ENCODE data around the gene ME1.

ME1 gene

DNA sequence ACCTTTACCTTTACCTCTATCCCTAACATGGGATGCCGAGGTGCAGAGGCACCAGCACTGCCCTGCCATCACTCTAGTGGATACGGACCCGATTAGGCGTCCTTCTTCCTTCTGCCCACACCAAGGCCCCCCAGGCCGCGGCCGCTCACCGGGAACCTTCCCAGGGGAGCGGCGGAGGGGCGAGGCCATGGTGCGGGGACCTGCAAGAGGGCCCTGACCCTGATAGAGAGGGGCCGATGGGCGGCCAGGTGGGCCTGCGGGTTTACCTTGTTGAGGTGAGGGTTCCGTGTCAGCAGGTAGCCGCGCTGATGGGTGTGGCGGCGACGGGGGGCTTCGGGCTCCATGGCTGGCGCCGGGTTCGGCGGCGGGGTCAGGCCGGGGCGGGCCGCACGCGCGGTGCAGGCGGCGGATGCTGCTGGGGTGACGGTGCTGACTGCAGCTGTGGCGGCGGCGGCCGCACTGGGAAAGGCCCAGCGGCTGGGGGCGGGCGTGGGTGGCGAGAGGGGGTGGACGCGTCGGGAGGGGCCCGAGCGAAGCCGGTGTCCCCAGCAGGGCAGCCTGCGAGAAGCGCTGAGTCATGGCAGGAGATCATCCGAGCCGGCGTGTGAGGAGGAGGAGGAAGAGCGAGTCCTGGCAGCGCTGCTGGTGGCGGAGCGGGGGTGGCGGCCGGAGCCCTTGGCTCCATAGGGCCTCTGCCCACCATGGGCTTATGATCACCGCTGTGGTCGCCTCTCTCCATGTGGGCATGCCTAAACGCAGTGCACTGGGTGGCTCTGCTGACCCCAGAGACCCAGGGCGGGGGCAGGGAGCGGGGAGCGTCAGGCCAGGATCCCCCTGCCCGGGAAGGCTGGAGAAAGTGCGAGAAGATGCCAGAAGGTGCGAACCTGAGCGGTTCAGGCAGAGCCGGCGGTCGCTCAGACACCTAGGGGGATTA is at the start of gene ME1:
Gene ME1, minus strand, starts transcription at position 441 of the 934 bp plus-strand sequence. Its CDS starts 97 bp downstream, at position 344.
- DNase-seq = peak; percentile 84 to 90
- TF ChIP-seq POLR2A (IDR thresholded peaks at IDR 0.05; ENCODE audit: low read length) (no peak), GATA1 (IDR thresholded peaks at IDR 0.05; ENCODE audit: low read depth, low read length) (no peak)

DNA sequence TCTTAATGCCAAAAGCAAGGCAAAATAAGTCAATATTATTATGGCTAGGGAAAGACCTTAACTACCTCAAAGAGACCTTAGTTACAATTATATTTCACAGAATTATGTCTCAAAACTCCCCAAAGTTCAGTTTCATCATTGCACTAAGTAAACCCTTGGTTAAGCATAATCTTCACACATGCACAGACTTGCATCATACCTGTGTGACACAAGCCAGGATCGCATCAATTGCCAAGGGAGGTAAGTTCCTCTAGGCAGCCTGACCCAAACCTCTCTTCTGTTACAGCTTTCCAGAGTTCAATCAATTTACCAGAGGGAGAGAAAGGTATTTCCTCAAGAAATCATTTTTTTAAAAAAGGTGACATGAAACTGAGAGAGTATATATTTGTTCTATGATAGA is 49.6 kb upstream of the ME1 start:
- TF ChIP-seq GATA1 (IDR thresholded peaks at IDR 0.05; ENCODE audit: low read depth, low read length) = no peak
- TF ChIP-seq POLR2A (IDR thresholded peaks at IDR 0.05; ENCODE audit: low read length) = no peak
- DNase-seq = no peak

DNA sequence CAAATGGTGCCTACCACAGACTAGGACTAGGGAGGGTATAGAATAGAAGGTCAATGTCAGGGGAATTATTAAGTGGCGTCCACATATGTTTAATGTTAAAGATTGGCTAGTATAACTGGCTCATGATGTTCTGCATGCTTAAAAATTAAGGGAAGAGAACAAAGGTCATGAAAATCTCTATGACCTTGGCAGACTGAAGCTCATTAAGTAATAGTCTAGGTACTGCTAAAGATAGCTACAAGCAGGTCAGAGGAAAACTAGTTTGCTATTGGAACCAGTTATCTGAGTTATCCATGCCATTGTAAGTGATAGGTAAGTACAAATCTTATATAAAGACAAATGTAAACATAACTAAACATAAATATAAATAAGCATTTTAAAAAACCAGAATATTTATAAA is 48.5 kb upstream of the ME1 start:
- DNase-seq = no peak
- TF ChIP-seq POLR2A (IDR thresholded peaks at IDR 0.05; ENCODE audit: low read length) (no peak), GATA1 (IDR thresholded peaks at IDR 0.05; ENCODE audit: low read depth, low read length) (no peak)

DNA sequence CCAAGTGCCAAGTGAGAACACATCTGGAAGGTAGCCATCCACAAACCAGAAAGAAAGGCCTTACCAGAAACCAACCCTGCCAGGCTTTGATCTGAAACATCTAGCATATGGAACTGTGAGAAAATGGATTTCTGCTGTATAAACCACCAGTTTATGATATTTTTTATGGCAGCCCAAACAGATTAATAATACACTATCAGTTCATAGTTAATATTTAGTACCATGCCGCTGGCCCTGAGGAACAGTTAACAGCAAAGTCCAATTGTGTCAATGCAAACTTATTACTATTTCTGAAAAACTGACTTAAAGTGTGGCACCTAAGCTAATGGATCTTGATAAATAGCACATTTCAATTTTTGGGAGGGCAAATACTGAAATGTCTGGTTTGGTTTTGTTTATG is 46.1 kb upstream of the ME1 start:
- no peak for DNase-seq
- TF ChIP-seq POLR2A (IDR thresholded peaks at IDR 0.05; ENCODE audit: low read length) (no peak), GATA1 (IDR thresholded peaks at IDR 0.05; ENCODE audit: low read depth, low read length) (no peak)

DNA sequence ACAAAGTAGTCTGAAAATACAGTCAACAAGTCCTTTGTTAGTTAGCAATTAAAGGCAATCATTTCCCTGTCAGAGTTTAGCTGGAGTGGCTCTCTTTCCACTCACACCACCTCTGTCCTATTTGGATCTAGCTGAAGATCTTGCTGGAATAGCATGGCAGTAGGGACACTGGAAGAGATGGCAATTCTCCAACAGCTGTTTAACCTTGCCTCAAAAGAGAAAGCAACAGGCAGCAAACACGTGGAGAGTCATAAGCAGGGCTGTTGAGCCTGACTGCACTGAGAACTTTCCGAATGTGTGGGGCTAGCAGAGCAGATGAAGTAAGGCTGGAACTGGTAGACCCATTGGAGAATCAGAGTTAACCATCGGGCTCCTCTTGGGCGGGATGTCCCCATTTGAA is 43.5 kb upstream of the ME1 start:
- TF ChIP-seq POLR2A (IDR thresholded peaks at IDR 0.05; ENCODE audit: low read length) (no peak), GATA1 (IDR thresholded peaks at IDR 0.05; ENCODE audit: low read depth, low read length) (no peak)
- DNase-seq = no peak

DNA sequence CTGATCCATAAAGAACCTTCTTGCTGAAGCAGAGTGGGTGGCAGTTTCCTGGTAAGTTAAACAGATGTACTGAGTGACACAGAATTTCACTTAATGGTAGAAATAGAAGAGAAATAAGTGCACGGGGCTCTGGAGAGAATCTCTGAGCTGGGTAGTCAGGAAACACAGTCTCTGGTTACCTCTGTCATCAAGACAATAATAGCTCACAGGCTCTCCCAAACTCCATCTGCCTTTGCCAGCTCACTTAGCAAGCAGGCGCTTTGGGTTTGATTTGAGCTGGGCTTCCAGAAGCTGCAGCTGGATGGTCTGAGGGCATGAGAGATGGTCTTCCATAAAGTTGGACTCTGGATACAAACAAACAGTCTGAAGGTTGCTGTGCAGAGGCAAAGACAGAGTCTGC is 41.9 kb upstream of the ME1 start:
- no peak for DNase-seq
- no peak for TF ChIP-seq GATA1 (IDR thresholded peaks at IDR 0.05; ENCODE audit: low read depth, low read length)
- no peak for TF ChIP-seq POLR2A (IDR thresholded peaks at IDR 0.05; ENCODE audit: low read length)

DNA sequence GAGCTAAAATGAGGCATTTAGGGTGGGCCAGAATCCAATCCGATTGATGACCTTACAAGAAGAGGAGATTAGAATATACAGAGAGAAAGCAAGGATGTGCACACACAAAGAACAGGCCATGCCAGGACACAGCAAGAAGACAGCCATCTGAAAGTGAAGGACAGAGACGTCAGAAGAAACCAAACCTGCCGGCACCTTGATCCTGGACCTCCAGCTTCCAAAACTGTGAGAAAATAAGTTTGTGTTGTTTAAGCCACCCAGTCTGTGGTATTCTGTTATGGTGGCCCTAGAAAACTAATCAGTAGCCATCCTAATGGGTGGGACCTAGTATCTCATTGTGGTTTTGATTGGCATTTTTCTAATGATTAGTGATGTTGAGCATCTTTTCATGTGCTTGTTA is 39.7 kb upstream of the ME1 start:
- no peak for DNase-seq
- no peak for TF ChIP-seq POLR2A (IDR thresholded peaks at IDR 0.05; ENCODE audit: low read length)
- TF ChIP-seq GATA1 (IDR thresholded peaks at IDR 0.05; ENCODE audit: low read depth, low read length) = no peak

DNA sequence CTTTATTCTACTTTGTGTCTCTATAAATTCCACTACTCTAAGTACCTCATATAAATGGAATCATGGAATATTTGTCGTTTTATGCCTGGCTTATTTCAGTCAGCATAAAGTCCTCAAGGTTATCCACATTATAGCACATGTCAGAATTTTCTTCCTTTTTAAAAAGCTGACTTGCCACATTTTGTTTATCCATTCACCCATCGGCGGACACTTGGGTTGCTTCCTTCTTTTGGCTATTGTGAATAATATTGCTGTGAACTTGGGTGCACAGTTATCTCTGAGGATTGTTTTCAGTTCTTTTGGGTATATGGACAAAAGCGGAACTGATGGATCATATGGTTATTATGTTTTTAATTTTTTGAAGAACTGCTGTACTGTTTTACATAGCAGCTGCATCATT is 39.1 kb upstream of the ME1 start:
- no peak for TF ChIP-seq GATA1 (IDR thresholded peaks at IDR 0.05; ENCODE audit: low read depth, low read length)
- no peak for TF ChIP-seq POLR2A (IDR thresholded peaks at IDR 0.05; ENCODE audit: low read length)
- DNase-seq = no peak

DNA sequence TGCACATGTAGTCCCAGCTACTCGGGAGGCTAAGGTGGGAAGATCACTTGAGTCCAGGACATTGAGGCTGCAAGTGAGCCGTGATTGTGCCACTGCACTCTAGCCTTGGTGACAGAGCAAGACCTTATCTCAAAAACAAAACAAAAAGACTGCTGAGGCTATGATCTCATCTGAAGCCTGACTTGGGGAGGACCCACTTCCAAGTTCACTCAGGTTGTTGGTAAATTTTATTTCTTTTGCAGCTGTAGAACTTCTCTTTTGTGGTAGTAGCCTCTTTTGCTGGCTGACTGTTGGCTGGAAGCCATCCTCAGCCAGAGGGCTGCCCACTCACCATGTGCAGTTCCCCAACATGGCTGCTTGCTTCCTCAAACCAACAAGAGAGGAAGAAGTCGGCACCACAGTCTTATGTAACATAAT is 36.8 kb upstream of the ME1 start:
- no peak for DNase-seq
- TF ChIP-seq POLR2A (IDR thresholded peaks at IDR 0.05; ENCODE audit: low read length) (no peak), GATA1 (IDR thresholded peaks at IDR 0.05; ENCODE audit: low read depth, low read length) (no peak)

DNA sequence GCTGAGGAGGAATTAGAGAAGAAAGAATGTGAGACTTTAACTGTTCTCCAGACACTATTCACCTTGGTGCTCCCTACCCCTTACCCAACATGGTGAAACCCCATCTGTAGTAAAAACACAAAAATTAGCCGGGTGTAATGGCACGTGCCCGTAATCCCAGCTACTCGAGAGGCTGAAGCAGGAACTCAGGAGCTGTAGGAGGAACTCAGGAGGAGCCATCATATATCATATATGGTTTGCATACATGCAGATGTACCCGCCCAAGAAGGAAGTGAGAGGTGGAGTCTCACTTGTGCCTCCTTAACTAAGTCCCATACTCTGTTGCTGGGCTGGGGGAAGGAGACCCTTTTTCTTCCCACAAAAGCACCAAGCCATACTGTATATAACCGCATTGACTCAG is 35.5 kb upstream of the ME1 start:
- DNase-seq = no peak
- TF ChIP-seq POLR2A (IDR thresholded peaks at IDR 0.05; ENCODE audit: low read length) (no peak), GATA1 (IDR thresholded peaks at IDR 0.05; ENCODE audit: low read depth, low read length) (no peak)

DNA sequence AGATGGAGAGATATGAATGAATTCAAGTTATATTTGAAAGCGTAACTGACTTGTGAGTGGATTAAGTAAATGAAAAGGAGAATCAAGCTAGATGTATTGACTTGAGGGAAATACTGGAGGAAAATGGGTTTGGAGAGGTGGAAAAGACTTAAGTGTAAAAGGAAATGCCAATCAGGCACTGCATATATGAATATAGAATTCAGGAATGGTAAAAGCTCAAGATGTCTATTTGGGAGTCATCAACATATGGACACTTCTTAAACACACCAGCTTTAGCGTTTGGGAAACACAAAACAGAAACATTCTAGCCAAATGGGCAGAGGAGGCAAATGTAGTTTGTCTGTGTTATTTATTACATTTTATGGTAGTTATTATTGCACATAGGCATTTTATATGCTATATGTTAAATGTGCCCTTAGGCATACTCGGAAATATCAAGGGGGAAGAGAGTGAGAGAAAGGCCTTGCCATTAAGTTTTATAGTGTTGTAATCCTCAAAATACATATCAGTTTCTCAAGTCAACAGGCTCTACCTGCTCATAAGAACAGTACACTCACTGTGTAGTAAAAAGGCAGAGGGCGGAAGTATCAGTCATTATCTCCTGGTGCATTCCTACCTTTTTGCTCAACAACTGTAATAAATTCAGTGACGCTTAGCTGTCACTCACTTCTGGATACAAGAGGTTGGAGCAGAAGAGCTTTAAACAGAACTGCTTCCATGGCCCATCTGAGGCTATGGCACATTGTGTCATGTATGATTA is 33.7 kb upstream of the ME1 start:
- TF ChIP-seq GATA1 (IDR thresholded peaks at IDR 0.05; ENCODE audit: low read depth, low read length) (no peak), POLR2A (IDR thresholded peaks at IDR 0.05; ENCODE audit: low read length) (no peak)
- DNase-seq = no peak

DNA sequence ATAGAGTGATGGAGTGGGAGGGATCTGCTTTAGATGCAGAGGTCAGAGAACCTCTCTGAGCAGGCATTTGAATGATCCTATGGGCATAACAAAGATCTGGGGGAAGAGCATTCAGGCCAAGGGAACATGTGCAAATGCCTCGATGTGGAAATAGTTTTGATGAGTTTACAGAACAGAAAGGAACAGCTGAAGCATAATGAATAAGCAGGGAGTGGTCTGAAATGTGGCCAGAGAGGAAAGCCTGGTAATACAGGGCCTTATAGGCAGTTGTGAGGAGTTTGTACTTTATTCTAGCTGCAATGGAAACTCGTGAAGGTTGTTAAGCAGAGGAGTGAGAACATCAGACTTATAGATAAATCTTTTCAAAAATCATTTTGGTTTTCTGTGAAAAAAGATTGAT is 33.0 kb upstream of the ME1 start:
- TF ChIP-seq GATA1 (IDR thresholded peaks at IDR 0.05; ENCODE audit: low read depth, low read length) (no peak), POLR2A (IDR thresholded peaks at IDR 0.05; ENCODE audit: low read length) (no peak)
- DNase-seq = no peak

DNA sequence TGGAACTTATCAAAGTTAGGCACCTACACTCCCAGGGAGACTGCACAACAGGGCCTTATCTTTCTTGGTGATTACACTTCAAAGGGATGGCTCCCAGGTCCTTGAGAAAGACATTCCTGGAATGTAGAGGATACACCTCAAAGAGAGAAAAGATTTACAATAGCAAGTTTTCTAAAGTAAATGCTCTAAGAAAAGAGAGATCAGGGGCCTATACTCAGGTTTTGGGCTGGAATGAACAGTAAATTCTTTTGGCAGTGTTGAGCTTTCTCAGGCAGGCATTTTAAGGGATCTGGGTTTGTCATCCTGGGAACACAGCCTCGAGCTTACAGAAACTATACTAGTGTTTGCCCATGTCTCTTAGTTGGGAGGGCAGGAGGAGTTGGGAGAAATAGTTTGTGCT is 31.7 kb upstream of the ME1 start:
- no peak for DNase-seq
- TF ChIP-seq GATA1 (IDR thresholded peaks at IDR 0.05; ENCODE audit: low read depth, low read length) (no peak), POLR2A (IDR thresholded peaks at IDR 0.05; ENCODE audit: low read length) (no peak)

DNA sequence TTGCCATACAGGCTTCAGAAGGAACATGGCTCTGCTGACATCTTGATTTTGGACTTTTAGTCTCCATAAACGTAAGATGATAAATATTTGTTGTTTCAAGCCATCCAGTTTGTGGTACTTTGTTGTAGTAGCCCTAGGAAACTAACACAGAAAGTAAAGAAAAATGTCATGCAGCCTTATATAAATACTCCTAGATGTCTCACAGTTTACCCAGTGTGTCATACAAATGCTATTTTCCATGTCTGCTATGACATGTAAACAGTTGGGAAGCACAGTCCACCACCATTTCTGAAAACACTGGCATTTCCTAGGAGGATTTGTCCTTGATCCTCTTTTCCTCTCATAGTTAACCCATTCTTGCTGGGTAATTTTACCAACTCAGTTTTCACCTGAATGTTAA is 30.6 kb upstream of the ME1 start:
- no peak for DNase-seq
- TF ChIP-seq POLR2A (IDR thresholded peaks at IDR 0.05; ENCODE audit: low read length) (no peak), GATA1 (IDR thresholded peaks at IDR 0.05; ENCODE audit: low read depth, low read length) (no peak)
